GM19043 (cell line): Measurements from ENCODE around the gene MAMDC4.
A peak's percentile ranks its signal among the peaks of the same experiment; 100 is the strongest.
"Not testable (repeated sequence)": the region's sequence is repeated elsewhere in the genome, so short reads cannot be mapped to it uniquely, and the experiment has no call there.

Experiments used
- ATAC-seq: cut with Tn5 transposase; IDR thresholded peaks from one replicate; pipeline ENCODE4 v1.9.1; 2021; ENCODE audit warnings: low read depth; ENCODE audit not compliant: unreplicated experiment

MAMDC4 gene

GRCh38 chr9:136837856-136838277 is 14.3 kb upstream of the MAMDC4 start:
- not testable (repeated sequence) for ATAC-seq

- ATAC-seq = no peak
Observed at GRCh38 chr9:136838314-136839228, 13.6 kb upstream of the MAMDC4 start.

GRCh38 chr9:136839229-136840139 is 12.7 kb upstream of the MAMDC4 start:
- ATAC-seq = no peak

DNA sequence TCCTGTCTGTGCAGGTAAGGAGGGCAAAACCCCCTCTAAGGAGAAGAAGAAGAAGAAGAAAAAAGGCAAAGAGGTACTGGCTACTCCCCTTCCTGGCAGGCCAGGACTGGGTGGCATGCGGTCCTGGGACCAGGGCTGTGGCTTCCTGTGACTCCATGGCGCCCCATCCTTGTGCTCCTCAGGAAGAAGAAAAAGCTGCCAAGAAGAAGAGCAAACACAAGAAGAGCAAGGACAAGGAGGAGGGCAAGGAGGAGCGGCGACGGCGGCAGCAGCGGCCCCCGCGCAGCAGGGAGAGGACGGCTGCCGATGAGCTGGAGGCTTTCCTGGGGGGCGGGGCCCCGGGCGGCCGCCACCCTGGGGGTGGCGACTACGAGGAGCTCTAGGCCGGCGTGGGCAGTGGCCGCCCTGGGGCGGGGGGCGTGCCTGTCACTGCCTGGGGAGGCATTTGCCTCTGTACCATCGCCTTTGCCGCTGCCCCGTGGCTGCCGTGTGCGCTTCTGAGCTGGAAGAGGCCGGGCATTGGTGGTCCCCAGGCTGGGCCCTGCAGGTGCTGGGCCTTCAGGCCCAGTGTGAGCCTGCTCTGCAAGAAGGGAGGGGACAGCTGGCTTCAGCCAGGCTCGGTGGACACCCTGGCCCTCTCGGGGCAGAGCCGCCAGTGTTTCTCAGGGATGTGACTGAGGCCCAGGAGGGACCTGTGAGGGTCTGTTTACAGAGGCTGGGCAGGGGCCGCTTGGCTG is 11.8 kb upstream of the MAMDC4 start:
- no peak for ATAC-seq

DNA sequence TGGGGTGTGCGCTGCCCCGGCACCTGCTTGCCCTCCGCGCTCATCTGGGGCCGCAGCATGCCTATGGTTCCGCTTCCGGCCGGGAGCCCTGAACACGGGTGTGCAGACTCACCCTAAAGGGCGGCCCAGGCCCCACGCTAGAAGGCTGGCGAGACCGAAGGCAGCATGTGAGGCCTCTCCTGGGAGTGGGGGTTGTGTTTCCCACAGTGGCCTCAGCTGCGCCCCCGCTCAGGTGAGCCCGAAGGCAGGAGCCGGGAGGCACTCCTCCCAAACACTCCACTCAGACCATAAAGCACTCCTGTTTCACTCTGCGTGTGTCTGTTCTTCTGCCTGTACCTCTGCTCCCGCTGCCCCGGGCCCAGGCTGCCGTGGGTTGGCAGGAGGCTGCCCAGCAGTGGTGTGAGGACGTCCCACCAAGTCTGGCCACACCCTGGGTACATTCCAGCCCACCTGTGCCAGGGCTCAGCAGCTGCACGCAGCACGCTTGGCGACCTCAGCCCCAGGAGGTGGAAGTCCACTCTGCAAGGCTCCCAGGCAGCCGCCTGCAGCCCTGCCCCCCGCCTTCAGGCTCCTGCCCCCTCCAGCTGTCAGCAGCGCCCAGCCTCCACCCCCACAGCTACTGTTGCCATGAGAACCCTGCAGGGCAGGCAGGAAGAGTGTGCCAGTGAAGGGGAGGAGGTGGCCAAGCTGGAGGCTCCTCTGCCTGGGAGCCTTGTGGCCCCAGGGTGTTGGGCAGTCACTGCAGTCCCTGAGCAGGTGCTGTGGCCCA is 11.1 kb upstream of the MAMDC4 start:
- ATAC-seq = no peak

GRCh38 chr9:136841646-136842379 is 10.3 kb upstream of the MAMDC4 start:
- ATAC-seq = not testable (repeated sequence)

DNA sequence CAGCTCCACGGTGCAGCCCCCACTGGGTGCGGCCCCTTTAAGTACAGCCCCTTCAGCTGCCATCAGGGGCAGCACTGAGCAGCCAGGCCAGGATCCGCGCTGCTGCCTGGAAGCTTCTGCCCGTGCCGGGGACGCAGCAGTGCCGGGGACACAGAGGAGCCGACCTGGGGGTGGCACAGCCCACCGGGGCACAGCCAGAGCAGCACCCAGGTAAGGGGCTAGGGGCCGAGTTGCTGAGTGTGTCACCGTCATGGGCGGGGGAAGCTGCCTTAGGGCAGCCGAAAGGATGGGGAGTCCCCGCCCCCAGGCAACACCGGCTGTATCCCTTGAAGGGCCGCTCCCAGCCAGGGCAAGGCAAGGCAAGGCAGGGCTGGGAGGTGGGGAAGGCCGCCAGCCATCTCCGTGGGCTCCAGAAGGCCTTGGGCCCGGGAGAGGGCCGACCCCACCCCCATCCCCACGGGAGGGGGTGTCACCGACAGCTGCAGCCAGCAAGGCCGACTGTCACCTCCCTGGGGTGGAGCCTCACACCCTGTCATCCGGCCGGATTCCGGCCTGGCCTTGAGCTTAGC is 9.7 kb upstream of the MAMDC4 start, which contains the start of gene AJM1:
Gene AJM1, plus strand, starts transcription at position 99 of the 569 bp plus-strand sequence. CDS start 1,937 bp downstream, outside the sequence.
- ATAC-seq = peak; percentile 72

- not testable (repeated sequence) for ATAC-seq
Observed at GRCh38 chr9:136843159-136843800, 8.9 kb upstream of the MAMDC4 start.

DNA sequence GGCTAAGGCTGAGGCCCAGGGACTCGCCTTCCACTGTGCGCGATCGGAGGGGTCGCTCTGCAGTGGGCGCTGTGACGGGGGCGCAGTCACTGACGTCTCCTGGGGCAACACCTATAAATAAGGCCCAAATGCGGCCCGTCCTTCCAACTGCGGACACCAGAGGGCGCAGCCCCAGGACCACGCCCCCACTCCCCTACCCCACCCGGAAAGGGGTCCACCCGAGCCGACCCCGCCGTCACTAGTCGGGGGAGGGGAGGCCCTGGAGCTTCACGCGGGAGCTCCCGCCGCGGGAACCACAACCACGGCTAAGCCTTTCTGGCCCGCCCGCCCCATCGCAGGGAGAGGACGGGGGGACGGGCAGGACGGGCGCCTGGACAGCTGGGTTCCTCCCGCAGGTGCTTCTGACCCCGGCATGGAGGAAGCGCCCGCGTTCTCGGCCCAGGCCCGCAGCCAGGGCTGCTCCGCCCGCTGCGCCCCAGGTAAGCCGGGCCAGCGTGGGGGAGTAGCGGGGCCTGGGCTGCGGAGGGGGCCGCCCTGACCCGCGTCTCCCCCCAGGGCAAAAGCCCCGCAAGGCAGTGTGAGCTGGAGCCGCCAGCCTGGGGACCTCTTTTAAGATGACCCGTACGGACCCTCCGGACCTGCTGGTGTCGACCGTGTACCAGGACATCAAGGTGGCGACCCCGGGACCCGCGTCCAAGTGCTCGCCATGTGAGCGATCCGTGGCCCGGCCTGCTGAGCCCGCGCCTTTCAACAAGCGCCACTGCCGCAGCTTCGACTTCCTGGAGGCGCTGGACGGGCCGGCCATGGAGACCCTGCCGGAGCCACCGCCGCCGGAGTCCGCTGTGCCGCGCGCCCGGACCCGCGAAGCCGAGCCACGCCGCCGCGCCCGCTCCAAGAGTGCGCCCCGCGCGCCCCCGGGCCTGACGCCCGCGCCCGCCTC is 8.1 kb upstream of the MAMDC4 start:
- ATAC-seq = not testable (repeated sequence)

DNA sequence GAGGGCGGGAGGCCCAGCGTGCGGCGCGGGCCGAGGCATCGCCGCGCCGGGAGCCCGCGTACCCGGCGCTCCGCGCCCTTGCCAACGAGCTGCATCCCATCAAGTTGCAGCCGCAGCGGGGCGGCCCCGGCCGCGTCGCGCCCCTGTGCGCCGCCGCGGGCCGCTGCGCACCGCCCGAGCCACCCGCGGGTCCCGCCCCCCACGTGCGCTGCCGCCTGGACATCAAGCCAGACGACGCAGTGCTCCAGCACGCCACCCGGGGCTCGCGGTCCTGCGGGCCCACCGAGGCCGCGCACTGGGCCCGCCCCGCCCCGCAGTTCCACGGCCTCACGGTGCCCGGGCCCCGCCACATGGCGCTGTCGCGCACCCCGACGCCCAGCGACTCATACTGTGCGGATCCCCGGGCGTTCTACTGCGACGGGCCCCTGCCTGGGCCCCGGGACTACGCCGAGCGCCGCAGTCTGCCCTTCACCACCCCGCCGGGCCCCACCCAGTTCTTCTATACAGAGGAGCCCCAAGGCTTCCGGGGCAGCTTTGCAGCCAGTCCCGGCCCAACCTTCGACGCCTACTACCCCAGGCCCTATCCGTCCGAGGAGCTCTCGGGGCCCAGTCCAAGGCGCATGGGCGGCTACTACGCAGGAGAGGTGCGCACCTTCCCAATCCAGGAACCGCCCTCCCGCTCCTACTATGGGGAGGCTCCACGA is 7.2 kb upstream of the MAMDC4 start:
- no peak for ATAC-seq

DNA sequence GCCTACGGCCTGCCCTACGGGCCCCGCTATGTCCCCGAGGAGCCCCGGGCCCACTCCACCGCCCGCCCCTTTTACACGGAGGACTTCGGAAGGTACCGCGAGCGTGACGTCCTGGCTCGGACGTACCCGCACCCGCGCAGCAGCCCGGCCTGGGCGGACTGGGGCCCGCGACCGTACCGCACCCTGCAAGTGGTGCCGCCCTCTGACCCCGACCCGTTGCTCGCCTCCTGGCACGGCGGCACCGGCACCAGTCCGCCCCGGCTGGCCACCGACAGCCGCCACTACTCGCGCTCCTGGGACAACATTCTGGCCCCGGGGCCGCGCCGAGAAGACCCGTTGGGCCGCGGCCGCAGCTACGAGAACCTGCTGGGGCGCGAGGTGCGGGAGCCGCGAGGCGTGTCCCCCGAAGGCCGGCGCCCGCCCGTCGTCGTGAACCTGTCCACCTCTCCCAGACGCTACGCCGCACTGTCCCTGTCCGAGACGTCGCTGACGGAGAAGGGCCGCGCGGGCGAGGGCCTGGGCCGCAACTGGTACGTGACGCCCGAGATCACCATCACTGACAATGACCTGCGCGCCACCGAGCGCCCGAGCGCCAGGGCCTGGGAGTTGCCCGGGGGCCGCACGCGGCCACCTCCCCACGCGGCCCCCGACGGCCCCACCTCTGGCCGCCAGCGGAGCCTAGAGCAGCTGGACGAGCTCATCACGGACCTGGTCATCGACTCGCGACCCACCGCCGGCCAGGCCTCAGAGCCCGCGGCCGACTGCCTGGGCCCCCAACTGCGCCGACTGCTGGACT is 6.5 kb upstream of the MAMDC4 start:
- ATAC-seq = no peak

- no peak for ATAC-seq
Observed at GRCh38 chr9:136846376-136847087, 5.6 kb upstream of the MAMDC4 start.

GRCh38 chr9:136847088-136847825 is 4.9 kb upstream of the MAMDC4 start:
- no peak for ATAC-seq

- ATAC-seq = no peak
Observed at GRCh38 chr9:136847826-136848392, 4.2 kb upstream of the MAMDC4 start.
